Stimulated activated CD4-positive, alpha-beta T cell treated with anti-CD3 and anti-CD28 coated beads, Interleukin-4, amount 100 ng/mL, for 1 hour (primary cell): ENCODE results near the gene GSC2.
A peak's percentile ranks its signal among the peaks of the same experiment; 100 is the strongest.

ENCODE experiments used
- DNase-seq: peaks from one replicate; pipeline ENCODE4 v3.0.0-alpha.2; 2020

Gene GSC2, protein sequence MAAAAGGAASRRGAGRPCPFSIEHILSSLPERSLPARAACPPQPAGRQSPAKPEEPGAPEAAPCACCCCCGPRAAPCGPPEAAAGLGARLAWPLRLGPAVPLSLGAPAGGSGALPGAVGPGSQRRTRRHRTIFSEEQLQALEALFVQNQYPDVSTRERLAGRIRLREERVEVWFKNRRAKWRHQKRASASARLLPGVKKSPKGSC

DNA sequence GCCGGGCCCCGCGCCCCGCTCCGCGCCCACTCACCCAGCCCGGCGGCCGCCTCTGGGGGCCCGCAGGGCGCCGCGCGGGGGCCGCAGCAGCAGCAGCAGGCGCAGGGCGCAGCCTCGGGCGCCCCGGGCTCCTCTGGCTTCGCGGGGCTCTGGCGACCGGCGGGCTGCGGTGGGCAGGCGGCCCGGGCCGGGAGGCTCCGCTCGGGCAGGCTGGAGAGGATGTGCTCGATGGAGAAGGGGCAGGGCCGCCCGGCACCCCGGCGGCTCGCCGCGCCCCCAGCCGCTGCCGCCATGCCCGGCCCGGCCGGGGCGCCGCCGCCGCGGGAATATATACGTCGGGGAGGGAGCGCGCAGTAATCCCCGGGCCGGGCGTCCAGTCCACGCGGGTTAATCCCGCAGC is at the start of gene GSC2:
TSS of gene GSC2 (minus strand) at position 302 of the 400 bp plus-strand sequence. CDS start at position 293, 9 bp downstream.
- DNase-seq, result no peak

DNA sequence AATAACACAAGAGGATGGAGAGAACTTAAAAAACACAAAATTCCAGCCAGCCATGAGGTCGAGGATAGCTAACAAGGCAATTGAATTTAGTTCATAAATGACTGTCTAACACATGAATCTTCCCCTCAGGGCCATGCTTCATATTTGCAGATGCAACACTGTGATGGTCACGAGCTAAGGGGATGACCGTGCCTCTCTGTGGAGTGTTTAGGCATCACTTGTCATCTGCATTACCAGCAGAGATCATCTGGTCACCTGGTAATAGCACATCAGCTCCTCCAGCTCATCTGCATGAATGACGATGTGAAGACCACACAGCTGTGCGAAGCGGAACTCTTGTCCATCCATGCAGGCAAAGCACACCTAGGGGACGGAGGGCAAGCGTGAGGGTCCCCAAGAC is 49.4 kb upstream of the GSC2 start:
- DNase-seq, result no peak

DNA sequence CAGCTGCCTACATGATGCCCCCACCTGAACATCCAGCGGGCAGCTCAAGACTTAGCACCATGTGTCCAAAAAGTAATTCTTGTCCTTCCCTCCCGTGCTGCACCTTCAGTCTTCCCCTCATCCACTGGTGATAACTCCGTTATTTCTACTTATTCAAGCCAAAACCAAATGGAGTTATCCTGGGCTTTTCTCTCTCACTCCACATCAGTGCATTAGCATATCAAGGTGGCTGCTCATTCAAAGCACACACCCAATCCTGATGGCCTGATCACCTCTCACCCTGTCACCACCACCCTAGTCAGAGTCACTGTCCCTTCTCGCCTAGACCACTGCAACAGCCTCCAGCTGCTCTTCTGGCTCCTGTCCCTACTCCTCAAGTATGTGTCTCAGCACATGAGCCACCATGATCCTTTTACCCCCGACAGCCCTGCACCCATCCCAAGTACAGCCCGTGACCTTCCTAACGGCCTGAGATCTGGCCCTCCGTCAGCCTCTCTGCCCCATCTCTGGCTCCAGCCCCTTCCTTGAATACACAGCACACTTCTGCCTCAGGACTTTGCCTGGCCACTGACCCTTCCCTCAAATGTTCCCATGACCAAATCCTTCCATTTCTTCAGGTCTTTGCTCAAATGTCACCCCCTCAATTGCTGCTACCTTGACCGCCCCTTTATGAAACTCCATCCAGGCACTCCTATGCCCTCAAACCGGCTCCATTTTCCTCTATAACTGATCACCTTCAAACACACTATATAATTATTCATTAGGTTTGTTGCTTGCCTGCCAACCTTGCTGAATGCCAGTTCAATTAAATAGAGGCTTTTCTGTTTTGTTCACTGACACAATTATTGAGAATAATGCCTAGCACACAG is 48.1 kb upstream of the GSC2 start:
- no peak for DNase-seq

DNA sequence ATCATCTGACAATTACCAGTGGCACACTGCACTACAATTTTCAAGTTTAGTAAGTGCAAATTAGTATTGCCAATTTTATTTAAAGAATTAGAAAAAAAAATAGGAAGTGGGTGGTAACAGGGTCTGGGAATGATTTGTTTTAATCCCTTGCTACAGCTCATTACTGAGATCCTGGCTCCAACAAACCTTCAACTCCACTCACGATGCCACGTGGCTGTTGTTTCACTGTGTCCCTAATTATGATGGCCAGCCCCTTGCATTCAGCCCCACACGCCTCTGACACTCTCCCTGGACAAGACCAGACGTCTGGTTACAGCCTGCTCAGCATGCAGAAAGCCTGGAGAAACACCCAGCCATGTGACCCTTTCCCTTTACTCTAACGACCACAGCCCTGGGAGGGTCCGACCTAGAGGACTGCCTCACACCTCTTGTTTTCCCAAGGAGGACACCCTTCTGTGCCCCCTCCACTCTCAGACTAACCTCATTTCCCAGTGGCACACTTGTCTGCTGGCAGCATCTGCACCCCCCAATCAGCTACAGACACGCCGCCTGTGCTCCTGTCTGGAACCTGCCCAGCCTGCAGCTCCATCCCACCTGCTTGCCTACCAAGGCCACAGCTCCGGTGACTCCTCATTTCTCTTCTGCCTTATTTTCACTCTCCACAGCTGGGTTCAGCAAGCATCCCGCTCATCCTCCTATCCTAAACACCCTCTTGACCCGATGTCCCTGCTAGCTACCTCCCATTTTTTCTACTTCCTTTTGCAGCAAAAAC is 46.9 kb upstream of the GSC2 start:
- DNase-seq, result no peak

DNA sequence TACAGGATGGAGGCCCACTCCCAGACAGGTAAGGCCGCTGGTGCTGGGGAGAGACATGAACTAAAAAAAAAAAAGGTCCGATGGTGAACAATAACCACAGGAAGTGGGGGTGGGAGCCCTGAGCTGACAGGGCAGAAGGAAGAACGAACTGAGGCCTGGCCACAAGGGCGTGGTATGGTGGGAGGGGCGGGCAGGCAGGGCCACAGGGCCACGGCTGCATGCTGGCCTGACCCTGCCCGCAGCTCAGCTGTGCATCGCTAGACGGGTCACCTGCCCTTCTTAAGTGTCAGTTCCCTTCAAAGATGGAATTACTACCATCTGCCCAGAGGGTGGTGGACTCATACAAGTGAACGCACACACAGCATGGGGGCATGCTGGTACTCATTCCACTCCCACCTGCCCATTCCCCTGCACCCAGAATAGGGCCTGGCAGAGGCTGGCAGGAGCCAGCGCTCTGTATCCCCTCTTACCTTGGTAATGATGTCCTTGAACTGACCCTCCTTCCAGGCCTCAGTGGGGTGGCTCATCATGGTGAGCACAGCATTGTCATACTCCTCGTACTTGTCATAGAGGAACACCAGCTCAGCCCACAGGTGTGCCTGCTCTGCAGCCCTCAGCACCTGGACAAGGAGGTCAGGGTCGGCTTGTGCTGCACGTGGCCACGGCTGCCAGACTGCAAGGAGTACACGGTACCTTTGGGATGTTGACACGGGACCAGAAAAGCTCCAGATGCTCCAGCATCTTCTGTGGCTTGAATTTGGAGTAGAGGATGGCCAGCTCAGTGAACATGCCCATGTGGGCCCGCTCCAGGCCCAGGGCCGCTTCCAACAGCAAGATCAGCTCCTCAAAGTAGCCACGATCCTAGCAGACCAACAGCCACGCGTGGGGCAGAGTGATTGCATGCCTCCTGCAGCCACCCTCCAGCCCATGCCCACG is 46.0 kb upstream of the GSC2 start:
- no peak for DNase-seq

DNA sequence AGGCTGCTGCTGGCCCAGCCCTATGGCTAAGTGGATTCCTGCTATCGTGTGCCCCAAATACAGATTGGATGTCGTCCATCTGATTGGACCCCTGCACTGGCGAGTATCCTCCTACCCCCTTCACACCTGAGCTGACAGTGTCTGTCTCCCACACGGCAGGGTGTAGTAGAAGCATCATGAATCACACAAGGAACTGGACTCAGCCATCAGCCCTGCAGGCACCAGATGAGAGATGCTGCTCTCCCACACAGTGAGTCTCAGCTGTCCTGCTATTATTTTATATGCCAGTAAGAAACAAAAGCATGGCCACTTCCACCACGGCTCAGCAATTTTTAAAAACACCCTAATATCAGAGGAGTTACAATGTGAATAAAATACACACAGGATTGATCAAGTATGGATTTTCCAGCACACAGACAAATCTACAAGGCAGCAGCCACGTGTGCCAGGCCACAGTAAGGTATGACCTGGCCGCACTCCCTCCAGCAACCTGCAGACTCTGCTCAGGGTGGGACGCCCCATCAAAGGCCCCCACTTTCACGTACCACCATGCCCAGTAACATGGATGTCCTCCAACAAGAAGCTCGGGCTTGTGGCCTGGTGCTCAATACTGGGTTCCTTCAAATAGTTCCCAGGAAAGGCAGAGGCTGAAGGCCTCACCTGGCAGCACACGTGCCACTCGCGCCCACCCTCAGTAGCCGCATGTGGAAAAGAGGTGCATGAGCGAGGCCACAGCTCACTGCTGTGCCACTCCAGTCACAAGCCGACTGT is 44.9 kb upstream of the GSC2 start:
- no peak for DNase-seq

DNA sequence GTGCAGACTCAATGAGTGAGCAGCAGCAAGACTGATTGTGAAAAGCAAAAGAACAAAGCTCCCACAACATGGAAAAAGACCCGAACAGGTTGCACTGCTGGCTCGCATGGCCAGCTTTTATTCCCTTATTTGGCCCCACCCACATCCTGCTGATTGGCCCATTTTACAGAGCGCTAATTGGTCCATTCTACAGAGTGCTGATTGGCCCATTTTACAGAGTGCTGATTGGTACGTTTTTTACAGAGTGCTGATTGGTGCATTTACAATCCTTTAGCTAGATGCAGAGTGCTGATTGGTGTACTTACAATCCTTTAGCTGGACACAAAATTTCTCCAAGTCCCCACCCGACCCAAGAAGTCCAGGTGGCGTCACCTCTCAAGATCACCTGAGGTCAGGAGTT is 43.8 kb upstream of the GSC2 start:
- DNase-seq, result no peak

DNA sequence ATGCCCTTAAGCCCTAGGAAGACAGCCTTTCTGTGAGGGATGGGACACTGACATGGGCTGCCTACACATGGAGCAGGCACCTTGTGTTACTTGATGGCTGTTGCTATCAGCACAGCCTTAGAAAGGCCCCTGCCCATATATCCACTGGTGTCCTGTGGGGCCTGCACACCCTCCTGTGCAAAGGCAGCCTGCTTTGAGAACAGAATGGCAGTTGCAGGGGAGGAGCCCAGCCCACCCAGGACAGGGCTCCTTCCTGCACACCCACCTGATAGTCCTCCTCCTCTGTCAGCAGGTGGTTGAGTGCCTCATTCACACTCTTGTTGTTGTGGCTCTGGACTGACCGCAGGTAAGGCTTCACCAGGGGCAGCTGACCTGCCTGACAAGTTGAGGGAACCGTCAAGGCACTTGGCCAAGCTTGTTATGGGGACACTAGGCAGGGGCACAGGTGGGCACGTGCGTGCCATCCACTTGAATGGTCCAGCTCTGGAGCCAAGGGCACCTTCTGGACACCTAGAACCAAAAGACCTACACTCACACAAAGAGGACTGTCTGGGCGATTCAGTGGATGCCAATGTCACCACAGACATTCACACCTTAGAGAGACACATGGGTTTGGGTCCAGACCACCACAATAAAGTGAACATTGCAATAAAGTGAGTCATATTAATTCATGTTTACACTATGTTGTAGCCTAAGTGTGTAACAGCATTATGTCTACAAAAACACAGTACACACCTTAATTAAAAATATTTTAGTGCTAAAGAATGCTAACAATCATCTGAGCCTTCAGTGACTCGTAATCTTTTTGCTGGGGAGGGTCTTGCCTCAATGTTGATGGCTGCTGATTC is 37.8 kb upstream of the GSC2 start:
- DNase-seq, result no peak

DNA sequence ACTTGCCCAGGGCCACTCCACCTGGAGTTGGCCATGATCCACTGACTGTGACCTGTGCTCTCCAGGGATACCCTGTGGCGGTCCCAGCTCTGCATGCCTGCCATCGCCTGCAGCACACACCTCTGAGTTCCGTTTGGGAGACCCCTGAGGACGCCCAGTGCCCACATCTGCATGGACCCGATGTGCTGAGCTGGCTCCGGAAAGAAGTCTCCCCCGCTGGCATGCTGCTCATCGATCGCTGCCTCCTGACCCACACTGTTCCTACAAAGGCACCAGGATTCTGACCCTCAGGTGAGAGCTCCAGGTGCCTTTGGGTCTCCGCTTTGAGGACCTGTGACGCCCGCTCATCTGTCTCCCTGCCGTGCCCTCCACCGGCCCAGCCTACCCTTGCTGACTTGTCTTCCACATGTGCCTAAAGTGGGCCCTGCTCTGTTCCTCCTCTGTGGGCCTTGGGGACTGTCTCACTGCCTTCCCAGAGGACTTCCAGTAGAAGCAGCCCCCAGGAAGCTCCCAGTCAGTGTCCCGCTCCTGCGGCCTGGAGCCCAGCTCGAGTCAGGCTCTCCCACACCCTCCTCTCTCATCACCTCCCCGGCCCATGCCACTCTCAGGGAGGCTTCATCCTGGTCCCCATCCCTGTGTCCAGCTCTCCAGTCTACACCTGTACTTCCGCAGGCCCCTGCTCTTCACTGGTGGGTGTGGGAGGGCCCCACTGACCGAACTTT is 34.3 kb upstream of the GSC2 start:
- no peak for DNase-seq

DNA sequence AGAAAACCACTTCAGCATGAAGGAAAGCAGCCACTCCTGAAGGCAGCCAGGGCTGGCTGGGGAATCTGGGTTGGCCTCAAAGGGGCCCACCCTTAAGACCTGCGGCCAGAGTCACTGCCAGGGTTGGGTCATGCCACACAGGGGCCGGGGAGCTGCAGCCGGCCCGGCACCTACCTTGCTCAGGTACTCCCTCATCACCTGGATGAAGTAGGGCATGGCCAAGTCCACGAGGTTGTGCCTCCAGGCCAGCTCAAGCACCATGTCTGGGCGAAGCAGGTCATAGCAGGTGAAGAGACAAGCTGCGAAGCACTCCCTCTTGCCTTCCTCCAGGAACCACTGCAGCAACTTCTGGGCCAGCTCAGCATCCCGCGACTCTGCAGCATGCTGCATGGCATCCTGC is 33.1 kb upstream of the GSC2 start:
- no peak for DNase-seq

DNA sequence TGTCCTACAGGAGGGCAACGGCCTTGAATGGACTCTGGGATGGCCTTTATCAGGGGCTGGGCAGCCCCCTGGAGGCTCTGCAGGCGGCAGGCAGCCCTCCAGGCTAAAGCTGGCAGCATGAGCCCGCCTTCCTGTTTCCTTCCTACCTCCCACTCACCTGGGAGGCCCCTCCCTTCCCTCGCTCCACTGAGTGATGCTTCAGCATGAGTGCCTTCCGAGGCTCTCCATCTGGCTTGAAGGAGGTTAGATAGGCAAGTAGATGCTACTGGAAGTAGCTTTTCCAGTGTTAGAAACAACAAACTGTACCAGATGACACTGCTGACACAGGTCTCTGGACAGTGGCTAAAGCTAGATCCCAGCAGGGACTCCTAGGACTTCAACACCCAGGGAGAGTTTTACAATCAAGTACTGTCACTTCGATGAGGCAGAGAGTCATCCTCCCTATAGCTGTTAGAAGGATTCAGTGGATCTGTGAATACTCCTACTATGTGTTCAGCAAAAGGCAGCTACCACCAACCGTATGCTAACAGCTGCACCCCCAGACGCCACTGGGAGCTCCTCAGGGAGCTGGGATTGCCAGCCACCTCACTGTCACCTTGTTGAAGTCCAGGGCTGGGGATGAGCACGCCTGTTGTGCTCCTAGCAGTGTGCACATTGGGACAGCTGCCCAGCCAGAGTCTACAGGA is 32.5 kb upstream of the GSC2 start:
- DNase-seq, result peak; percentile 39

DNA sequence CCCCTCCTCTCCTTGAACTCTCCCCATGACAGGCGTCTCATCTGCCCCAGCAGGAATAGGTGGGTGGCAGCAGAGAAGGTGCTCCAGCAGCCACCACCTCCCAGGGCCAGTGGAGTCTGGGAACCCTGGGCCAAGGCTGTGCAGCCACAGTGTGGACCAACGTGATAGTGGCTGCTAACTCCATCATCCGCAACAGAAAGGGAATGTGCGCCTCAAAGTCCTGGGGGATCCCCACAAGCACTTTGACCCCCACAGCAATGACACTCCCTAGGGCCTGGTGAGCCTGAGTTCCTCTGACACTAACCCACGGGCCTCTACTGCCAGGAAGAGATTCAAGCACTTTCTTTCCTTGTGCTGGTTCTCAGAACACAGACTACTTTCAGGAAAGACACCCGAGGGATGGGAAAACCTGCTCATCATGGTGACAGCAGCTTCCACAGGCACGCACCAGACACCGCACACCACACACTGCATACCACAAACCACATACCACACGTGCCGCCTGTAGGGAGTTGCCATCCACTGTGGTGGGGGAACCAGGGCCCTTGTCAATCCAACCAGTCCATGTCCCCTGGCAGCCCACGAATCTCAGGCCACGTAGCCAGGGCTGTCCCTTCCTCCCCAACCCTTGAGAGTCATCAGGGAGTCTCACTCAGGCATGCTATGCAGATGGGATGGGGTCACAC is 31.8 kb upstream of the GSC2 start:
- no peak for DNase-seq

DNA sequence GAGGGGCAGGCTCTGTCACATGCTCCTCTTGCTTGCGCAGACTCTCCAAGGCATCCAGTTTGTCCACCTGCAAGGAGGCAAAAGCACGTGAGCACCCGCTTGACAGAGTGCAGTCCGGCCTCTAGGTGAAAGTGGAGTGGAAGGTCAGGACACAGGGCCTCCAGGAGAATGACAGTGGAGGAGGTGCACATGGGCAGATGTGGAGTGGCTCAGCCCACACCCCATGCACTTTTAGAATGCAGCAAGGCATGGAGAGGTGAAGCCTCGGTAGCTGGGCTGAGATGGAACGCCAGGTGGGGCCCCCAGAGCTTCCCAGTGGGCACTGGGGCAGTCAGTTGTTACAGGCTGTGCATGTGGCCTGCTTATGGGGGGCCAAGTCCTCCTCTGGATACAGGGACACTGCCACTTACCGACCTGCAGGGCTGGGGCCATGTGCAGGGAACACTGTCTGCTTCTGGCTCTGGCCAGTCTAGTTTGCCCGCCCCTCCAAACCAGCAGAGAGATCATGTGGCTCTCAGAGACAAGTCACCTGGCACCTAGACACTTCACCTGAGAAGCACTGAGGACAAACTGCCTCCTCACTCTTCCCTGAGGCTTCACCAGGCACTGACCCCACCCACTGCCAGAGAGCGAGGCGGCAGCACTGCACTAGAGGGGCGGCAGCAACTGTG is 30.8 kb upstream of the GSC2 start:
- DNase-seq, result no peak

DNA sequence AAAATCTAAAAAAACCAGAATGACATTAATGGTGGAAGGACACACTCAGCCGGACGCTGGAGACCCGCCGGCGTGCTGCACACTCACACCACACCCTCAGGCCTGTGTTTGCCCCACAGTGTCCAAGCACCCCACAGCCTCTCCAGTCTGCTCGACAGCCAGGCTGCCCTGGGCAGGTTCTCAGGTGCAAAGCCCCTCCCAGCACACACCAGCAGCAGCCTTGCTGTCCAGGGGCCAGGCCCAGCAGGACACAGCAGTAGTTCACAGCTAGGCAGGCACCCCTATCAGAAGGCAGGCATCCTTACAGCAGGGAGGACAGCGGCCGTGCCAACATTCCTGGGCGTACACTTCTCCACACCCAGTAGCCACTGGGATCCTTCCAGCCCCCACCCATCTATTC is 30.1 kb upstream of the GSC2 start:
- no peak for DNase-seq

DNA sequence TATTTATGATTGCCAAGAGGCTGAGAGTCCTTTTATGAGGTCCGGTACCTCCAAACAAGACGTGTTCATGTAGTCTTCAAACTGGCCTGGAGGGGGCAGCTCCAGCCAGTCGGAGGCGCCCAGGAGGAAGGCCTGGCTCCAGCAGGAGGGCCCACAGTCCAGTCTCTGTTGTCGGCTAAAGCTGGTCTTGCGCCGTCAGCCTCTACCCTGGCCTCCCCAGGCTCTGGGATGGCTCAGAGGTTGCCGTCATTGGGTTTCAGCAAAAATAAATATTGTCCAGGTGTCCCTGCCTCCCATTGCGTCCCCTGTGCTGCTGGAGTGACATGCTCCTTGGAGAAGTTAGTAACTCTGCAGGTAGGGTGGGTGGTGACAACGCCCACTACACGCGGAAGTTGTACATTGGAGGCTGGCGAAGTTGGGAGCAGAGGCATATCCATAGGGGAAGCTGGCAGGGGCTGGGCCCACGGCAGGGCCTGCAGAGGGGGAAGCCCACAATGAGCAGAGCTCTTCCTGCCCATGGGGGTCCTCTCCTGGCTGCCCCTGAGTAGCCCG is 29.5 kb upstream of the GSC2 start:
- DNase-seq, result peak; percentile 33

DNA sequence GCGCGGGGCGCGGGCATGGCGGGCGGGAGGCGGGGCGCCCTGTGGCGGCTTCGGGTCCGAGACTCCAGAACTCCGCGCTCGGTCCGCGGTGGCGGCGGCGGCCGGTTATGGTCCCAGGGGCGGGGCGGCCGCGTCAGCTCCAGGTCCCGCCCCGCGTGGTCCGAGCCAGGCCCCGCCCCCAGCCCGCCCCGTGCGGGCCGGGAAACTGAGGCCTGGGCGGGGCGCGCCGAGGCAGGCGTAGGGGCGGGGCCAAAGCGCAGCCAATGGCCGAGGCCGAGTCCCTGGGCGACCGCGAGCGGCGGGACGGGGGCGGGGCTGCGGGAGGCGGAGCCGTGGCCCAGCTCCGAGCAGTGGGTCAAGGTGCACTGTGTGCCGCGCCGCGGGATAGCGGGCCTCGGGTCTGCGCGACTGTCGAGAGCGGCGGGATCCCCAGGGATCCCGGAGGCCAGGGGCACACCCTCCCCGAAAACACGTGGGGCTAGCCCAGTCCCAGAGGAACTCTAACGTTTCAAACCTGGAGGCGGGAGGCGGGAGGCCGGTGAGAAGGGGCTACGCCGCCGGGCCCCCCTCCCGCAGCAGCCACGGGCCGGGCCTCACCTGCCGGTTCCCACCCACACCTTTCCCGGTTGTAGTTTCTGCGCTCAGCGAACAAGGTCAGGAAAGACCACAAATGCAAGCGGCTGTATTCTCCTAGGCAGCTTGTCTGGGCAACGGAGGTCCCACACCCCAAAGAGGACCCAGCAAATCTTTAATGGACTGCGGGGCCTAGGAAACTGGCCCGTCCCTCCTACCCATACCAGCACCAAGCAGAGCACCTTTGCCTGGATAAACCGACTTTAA is 28.8 kb upstream of the GSC2 start, which contains the start of gene SLC25A1:
TSS of gene SLC25A1 (minus strand) at position 80 of the 840 bp plus-strand sequence. CDS start at position 17, 63 bp downstream.
- peak; percentile 87 for DNase-seq
